Measurements from ENCODE around the gene KAT7. TPM values are rescaled to one million over a fixed set of nuclear protein-coding genes. Genes with fewer than 3 reads are reported as not detected.
"Not testable (repeated sequence)": the region's sequence is repeated elsewhere in the genome, so short reads cannot be mapped to it uniquely, and the experiment has no call there.

KAT7 gene
- total RNA-seq, 1 donor from 2014 or later: 32.2 TPM

- FAIRE-seq: no peak
- DNase-seq (ENCODE audit: low spot score in 2 of 2): no peak
These were observed 6.9 kb downstream of the KAT7 start for GRCh38 chr17:49795372-49795771.

- DNase-seq (ENCODE audit: low spot score in 2 of 2) (no peak), FAIRE-seq (no peak)
These were observed 9.7 kb downstream of the KAT7 start for GRCh38 chr17:49798182-49798581.

GRCh38 chr17:49798738-49799137 is 10.3 kb downstream of the KAT7 start:
- FAIRE-seq (no peak), DNase-seq (ENCODE audit: low spot score in 2 of 2) (no peak)

- DNase-seq (ENCODE audit: low spot score in 2 of 2) (no peak), FAIRE-seq (no peak)
These were observed 20.6 kb downstream of the KAT7 start for GRCh38 chr17:49809056-49809455.

GRCh38 chr17:49814781-49815529 is 26.5 kb downstream of the KAT7 start:
- DNase-seq (ENCODE audit: low spot score in 2 of 2) (no peak), FAIRE-seq (no peak)

GRCh38 chr17:49815761-49816281 is 27.3 kb downstream of the KAT7 start:
- FAIRE-seq (no peak), DNase-seq (ENCODE audit: low spot score in 2 of 2) (no peak)

- DNase-seq (ENCODE audit: low spot score in 2 of 2) (no peak), FAIRE-seq (no peak)
These were observed 29.5 kb downstream of the KAT7 start for GRCh38 chr17:49817993-49818392.

GRCh38 chr17:49819138-49819537 is 30.7 kb downstream of the KAT7 start:
- no peak for FAIRE-seq
- no peak for DNase-seq (ENCODE audit: low spot score in 2 of 2)

GRCh38 chr17:49819651-49820050 is 31.2 kb downstream of the KAT7 start:
- DNase-seq (ENCODE audit: low spot score in 2 of 2) (no peak), FAIRE-seq (no peak)

- no peak for FAIRE-seq
- no peak for DNase-seq (ENCODE audit: low spot score in 2 of 2)
These were observed 32.3 kb downstream of the KAT7 start for GRCh38 chr17:49820773-49821172.

- no peak for DNase-seq (ENCODE audit: low spot score in 2 of 2)
- no peak for FAIRE-seq
These were observed 33.0 kb downstream of the KAT7 start for GRCh38 chr17:49821466-49821865.

GRCh38 chr17:49821916-49822315 is 33.4 kb downstream of the KAT7 start:
- no peak for DNase-seq (ENCODE audit: low spot score in 2 of 2)
- no peak for FAIRE-seq

- no peak for FAIRE-seq
These were observed 34.3 kb downstream of the KAT7 start for GRCh38 chr17:49822829-49823228.

GRCh38 chr17:49823614-49824013 is 35.1 kb downstream of the KAT7 start:
- FAIRE-seq (no peak), DNase-seq (ENCODE audit: low spot score in 2 of 2) (no peak)

More at GRCh38 chr17:49822829-49823228, 34.3 kb downstream of the KAT7 start:
- DNase-seq (ENCODE audit: low spot score in 2 of 2): no peak

GRCh38 chr17:49825645-49826044 is 37.2 kb downstream of the KAT7 start:
- FAIRE-seq (no peak), DNase-seq (ENCODE audit: low spot score in 2 of 2) (no peak)

- not testable (repeated sequence) for FAIRE-seq; DNase-seq (ENCODE audit: low spot score in 2 of 2)
These were observed 39.8 kb downstream of the KAT7 start for GRCh38 chr17:49828325-49828724.

- FAIRE-seq (no peak), DNase-seq (ENCODE audit: low spot score in 2 of 2) (no peak)
These were observed 40.5 kb downstream of the KAT7 start for GRCh38 chr17:49829026-49829425.

- DNase-seq (ENCODE audit: low spot score in 2 of 2) (no peak), FAIRE-seq (no peak)
These were observed 42.1 kb downstream of the KAT7 start for GRCh38 chr17:49830605-49831004.

- FAIRE-seq: no peak
- no peak for DNase-seq (ENCODE audit: low spot score in 2 of 2)
These were observed 44.5 kb downstream of the KAT7 start for GRCh38 chr17:49832840-49833599.

- DNase-seq (ENCODE audit: low spot score in 2 of 2): no peak
- no peak for FAIRE-seq
These were observed 45.8 kb downstream of the KAT7 start for GRCh38 chr17:49834118-49834743.

GRCh38 chr17:49835472-49835871 is 47.0 kb downstream of the KAT7 start:
- DNase-seq (ENCODE audit: low spot score in 2 of 2) (no peak), FAIRE-seq (no peak)

All from frontal cortex (tissue), 4 donors.